HEK293T (cell line): ENCODE results near the gene HGFAC.
"Not testable (repeated sequence)": the region's sequence is repeated elsewhere in the genome, so short reads cannot be mapped to it uniquely, and the experiment has no call there.

Source experiments
- CTCF ChIA-PET: fragments of 350-600 bp; formaldehyde crosslinking; extraction: SDS; loops from one replicate; lab custom pipeline; 2021; ENCODE audit warnings: antibody characterized with exemption, inconsistent platforms; lab: Yijun Ruan, JAX
- POLR2A ChIA-PET: fragments of 350-600 bp; formaldehyde crosslinking; extraction: SDS; loops from one replicate; lab custom pipeline; 2020; ENCODE audit warnings: antibody characterized with exemption, inconsistent platforms; lab: Yijun Ruan, JAX
- DNase-seq: peaks from one replicate; pipeline ENCODE4 v3.0.0; 2012; ENCODE audit warnings: mixed read lengths; ENCODE audit errors: extremely low spot score
- ARNT ChIP-seq: fragments of 450-650 bp; IDR thresholded peaks from 2 replicates; pipeline ENCODE4 v1.6.1; 2017; ENCODE audit warnings: mild to moderate bottlenecking
- BHLHE40 ChIP-seq: fragments of 450-650 bp; IDR thresholded peaks from 2 replicates; pipeline ENCODE4 v1.6.1; 2016; ENCODE audit warnings: mild to moderate bottlenecking, moderate library complexity, borderline replicate concordance
- CTBP1 ChIP-seq: fragments of 450-650 bp; IDR thresholded peaks from 2 replicates; pipeline ENCODE4 v1.6.1; 2016; ENCODE audit warnings: borderline replicate concordance
- ELF4 ChIP-seq: fragments of 450-650 bp; IDR thresholded peaks from 2 replicates; pipeline ENCODE4 v1.6.1; 2017; ENCODE audit warnings: antibody characterized with exemption
- FOXA1 ChIP-seq: fragments of 450-650 bp; IDR thresholded peaks from 2 replicates; pipeline ENCODE4 v1.6.1; 2016; ENCODE audit warnings: mild to moderate bottlenecking
- FOXK2 ChIP-seq: fragments of 450-650 bp; IDR thresholded peaks from 2 replicates; pipeline ENCODE4 v1.6.1; 2016; ENCODE audit warnings: mild to moderate bottlenecking
- FOXM1 ChIP-seq: fragments of 450-650 bp; IDR thresholded peaks from 2 replicates; pipeline ENCODE4 v1.6.1; 2017; ENCODE audit warnings: mild to moderate bottlenecking, borderline replicate concordance
- HDGF ChIP-seq: fragments of 450-650 bp; IDR thresholded peaks from 2 replicates; pipeline ENCODE4 v1.6.1; 2017; ENCODE audit warnings: antibody characterized with exemption, borderline replicate concordance
- L3MBTL2 ChIP-seq: fragments of 450-650 bp; conservative IDR thresholded peaks from 2 replicates; pipeline ENCODE4 v1.6.1; 2016; ENCODE audit warnings: mild to moderate bottlenecking
- LEF1 ChIP-seq: fragments of 450-650 bp; IDR thresholded peaks from 2 replicates; pipeline ENCODE4 v1.6.1; 2017; ENCODE audit warnings: mild to moderate bottlenecking, borderline replicate concordance
- NFRKB ChIP-seq: fragments of 450-650 bp; IDR thresholded peaks from 2 replicates; pipeline ENCODE4 v1.6.1; 2016; ENCODE audit warnings: mild to moderate bottlenecking, moderate library complexity
- SP1 ChIP-seq: fragments of 450-650 bp; IDR thresholded peaks from 2 replicates; pipeline ENCODE4 v1.6.1; 2017
- SUZ12 ChIP-seq: fragments of 450-650 bp; IDR thresholded peaks from 2 replicates; pipeline ENCODE4 v1.6.1; 2016; ENCODE audit warnings: mild to moderate bottlenecking
- TARDBP ChIP-seq: fragments of 450-650 bp; IDR thresholded peaks from 2 replicates; pipeline ENCODE4 v1.6.1; 2016
- ZNF384 ChIP-seq: fragments of 450-650 bp; IDR thresholded peaks from 2 replicates; pipeline ENCODE4 v1.6.1; 2016
- TF ChIP-seq, protein P1 (sequence below): fragments of 450-650 bp; IDR thresholded peaks from 2 replicates; pipeline ENCODE4 v1.6.1; 2016

HGFAC gene

DNA sequence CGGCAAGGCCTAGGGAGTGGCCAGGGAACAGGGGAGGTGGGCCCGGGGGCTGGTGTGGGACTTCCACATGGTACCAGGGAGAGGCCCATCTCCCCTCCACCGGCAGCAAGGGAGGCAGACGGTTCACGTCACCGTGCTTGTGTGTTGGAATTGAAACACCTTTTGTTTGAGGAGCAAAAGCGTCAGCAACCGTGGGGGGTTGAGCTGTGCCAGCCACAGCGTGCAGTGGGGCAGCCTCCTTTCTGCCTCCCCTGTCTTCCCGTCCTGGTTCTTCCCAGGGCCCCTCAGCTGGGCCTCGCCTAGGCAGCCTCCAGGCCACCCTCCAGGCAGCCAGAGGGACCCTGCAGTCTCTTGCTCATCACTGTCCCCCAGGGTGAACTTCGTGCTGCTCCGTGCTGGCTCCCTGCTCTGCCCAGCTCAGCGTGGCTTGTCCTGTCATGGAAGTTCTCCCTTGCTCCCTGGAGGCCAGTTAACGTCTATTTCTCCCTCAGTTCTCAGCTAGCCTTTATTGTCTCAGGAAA is 32.1 kb upstream of the HGFAC start:
- ChIA-PET POLR2A (no interaction called here), CTCF (interaction anchor here (0.6 kb wide), 1 partner anchor 15 kb away, joined by 3 read pairs; no protein-coding TSS in a partner anchor)
- DNase-seq, result no peak
- TF ChIP-seq LEF1, result no peak
- TF ChIP-seq BHLHE40, result no peak
- TF ChIP-seq FOXM1, result no peak
- TF ChIP-seq ZNF384, result no peak
- no peak for TF ChIP-seq FOXK2
- TF ChIP-seq NFRKB, result no peak
- TF ChIP-seq, protein P1, sequence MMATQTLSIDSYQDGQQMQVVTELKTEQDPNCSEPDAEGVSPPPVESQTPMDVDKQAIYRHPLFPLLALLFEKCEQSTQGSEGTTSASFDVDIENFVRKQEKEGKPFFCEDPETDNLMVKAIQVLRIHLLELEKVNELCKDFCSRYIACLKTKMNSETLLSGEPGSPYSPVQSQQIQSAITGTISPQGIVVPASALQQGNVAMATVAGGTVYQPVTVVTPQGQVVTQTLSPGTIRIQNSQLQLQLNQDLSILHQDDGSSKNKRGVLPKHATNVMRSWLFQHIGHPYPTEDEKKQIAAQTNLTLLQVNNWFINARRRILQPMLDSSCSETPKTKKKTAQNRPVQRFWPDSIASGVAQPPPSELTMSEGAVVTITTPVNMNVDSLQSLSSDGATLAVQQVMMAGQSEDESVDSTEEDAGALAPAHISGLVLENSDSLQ, result no peak
- no peak for TF ChIP-seq SUZ12
- TF ChIP-seq CTBP1, result no peak
- no peak for TF ChIP-seq ELF4
- no peak for TF ChIP-seq L3MBTL2
- no peak for TF ChIP-seq TARDBP
- no peak for TF ChIP-seq SP1
- no peak for TF ChIP-seq ARNT
- TF ChIP-seq FOXA1, result no peak

DNA sequence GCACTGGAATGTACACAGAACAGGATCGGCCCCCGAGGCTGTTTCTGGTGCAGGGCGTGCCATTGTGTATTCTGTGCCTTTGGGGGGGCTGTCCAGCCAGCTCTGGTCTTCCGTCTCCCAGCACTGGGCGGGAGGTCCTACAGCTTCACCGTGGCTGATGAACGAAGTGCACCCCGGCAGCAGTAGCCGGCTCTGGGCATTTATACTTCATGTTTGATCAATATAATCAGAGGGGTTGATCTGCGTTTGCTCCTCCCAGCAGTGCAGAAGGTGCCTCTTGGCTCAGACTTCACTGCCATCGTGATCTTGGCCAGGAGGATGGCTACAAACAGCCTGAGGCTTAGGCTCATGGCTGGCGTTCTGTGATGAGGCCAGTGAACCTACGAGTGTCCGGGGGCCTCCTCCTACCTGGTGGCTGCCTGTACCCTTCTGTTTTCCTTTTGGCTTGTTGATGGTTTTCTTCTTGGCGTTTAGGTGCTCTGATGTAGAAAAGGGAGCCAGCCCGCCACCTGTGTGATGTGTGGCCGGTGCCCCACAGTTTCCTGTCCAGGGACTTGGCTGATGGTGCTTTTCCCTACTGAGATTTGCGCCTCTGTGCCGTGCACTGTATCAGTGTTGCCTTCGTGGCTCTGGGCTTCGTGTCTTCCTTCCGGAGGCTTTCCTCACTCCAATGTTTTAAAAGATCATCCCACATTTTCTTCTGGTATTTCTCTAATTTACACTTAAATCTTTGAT is 31.2 kb upstream of the HGFAC start:
- no peak for TF ChIP-seq NFRKB
- no peak for TF ChIP-seq FOXM1
- TF ChIP-seq ZNF384, result no peak
- no peak for TF ChIP-seq BHLHE40
- TF ChIP-seq FOXK2, result no peak
- TF ChIP-seq SP1, result no peak
- TF ChIP-seq CTBP1, result no peak
- TF ChIP-seq LEF1, result no peak
- TF ChIP-seq ARNT, result no peak
- TF ChIP-seq HDGF, result no peak
- no peak for TF ChIP-seq FOXA1
- CTCF ChIA-PET, result no interaction called here
- POLR2A ChIA-PET, result no interaction called here
- no peak for DNase-seq

- POLR2A ChIA-PET, DNase-seq, CTCF ChIA-PET: not testable (repeated sequence)
These were observed 30.6 kb upstream of the HGFAC start for GRCh38 chr4:3411190-3411589.

DNA sequence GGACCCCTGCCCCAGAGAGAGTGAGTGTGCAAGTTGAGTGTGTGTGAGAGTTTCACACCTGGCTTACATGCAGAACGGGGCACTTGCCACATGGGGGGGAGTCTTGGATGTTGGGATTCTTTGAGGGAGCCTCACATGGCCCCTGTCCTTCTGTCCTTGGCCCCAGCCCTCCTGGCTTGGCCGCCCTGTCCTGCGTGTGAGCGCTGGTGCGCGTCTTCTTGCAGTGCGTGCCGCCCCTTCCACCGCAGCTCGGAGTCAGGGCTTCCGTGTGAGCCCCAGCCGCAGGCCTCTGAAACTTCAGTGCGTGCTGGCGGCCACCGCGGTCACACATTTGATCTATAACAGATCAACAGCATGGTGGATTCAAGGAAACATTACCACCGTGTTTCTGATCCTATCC is 30.1 kb upstream of the HGFAC start:
- DNase-seq, result no peak
- TF ChIP-seq BHLHE40 (no peak), HDGF (no peak), ARNT (no peak), NFRKB (no peak), FOXA1 (no peak), CTBP1 (no peak), SUZ12 (no peak), ELF4 (no peak), ZNF384 (no peak), FOXK2 (no peak), LEF1 (no peak), SP1 (no peak), FOXM1 (no peak), L3MBTL2 (no peak), TARDBP (no peak)
- TF ChIP-seq, protein P1, result no peak
- ChIA-PET CTCF (no interaction called here), POLR2A (no interaction called here)

- no peak for TF ChIP-seq BHLHE40
- no peak for TF ChIP-seq NFRKB
- TF ChIP-seq, protein P1, result no peak
- TF ChIP-seq FOXK2, result no peak
- no peak for TF ChIP-seq CTBP1
- TF ChIP-seq L3MBTL2, result no peak
- no peak for TF ChIP-seq LEF1
- no peak for TF ChIP-seq SUZ12
- TF ChIP-seq ELF4, result no peak
- TF ChIP-seq TARDBP, result no peak
- TF ChIP-seq FOXM1, result no peak
- no peak for TF ChIP-seq HDGF
- no peak for TF ChIP-seq FOXA1
- TF ChIP-seq ZNF384, result no peak
- TF ChIP-seq SP1, result no peak
- no peak for TF ChIP-seq ARNT
- DNase-seq, result no peak
- ChIA-PET CTCF (no interaction called here), POLR2A (no interaction called here)
These were observed 29.3 kb upstream of the HGFAC start for GRCh38 chr4:3412257-3413020.

- ChIA-PET CTCF (no interaction called here), POLR2A (no interaction called here)
- TF ChIP-seq FOXK2 (no peak), CTBP1 (no peak), LEF1 (no peak), FOXA1 (no peak), ZNF384 (no peak)
- no peak for DNase-seq
These were observed 28.5 kb upstream of the HGFAC start for GRCh38 chr4:3413217-3413671.
